Suppressor macrophage (primary cell): ENCODE measurements around the gene MORC2.

Experiments used
- DNase-seq, 4 experiments: peaks; one replicate each; pipeline ENCODE4 v3.0.0-alpha.2; 2020 to 2022
- total RNA-seq, 17 experiments: gene quantifications; one replicate each; lab custom pipeline; 2026; ENCODE audit warnings: mixed read lengths in 6 of 17, inconsistent platforms in 3 of 17; lab: John Stamatoyannopoulos, UW

MORC2 gene
- total RNA-seq = 2.2 to 29.0 (median 17.6) reads per million in 17 experiments

DNA sequence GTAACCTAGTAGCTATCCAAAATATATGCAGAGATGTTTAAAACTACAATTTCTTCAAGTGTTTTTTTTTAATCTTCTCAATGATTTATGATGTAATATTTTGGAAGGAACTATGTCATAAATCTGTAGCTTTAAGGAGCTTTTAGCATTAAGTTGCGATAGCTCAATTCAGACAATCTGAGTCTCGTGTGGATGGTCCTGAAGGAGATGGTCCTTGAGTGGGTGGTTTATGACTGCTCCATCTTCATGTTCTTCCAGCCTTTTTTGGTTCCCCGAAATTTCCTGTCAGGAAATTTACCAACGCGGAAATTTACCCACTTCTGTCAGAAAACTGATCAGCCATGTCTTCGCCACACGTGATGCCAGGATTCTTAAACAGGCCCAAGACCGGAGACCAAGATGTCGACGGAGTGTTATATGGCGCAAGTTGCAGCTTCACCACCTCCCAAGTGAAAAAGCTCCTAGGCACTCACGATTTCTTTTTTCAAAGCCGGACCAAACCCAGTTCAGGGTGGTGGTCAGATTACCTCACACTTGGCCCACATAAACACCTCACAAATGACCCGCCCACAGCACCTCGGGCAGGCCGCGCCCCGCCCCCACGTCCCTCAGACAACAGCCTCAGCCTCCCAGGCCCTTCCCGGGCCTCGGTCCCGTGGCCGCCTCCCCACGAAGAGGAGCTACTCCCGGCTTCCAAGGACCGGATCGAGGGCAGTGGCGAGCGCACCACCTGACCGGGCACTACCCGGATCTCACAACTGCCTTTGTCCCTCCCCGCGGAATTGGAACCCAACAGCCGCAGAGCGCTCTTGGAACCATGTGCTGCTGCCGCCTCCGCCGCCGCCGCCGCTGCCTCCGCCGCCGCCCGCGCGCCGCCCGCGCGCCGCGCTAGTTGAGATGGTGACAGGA, at the start of gene MORC2:
MORC2 (minus strand) TSS at position 760 of the 909 bp plus-strand sequence. CDS start 885 bp downstream, outside the sequence.
- peak in 1 of 4 experiments; percentile 39 for DNase-seq

DNA sequence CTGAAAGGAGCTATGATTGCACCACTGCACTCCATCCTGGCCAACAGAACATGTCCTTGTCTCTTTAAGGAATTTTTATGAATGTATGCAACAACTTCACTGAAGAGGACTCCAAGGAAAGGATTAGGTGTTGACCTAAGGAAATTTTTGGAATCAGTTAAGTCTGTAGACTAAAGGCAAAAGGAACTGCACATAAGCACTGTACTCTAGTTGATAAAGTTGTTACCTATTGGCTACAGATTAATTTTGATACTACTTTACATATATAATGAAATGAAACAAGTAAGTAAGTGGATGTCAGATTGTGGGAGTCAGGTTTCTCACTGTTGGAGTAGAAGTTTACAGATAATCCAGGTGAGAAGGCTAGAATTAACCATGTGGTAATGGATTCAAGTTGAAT, 37.0 kb upstream of the MORC2 start:
- DNase-seq = no peak

GRCh38 chr22:31001124-31001770, 32.7 kb upstream of the MORC2 start:
- DNase-seq = no peak

- no peak for DNase-seq
These were observed 29.8 kb upstream of the MORC2 start for GRCh38 chr22:30998329-30998728.

DNA sequence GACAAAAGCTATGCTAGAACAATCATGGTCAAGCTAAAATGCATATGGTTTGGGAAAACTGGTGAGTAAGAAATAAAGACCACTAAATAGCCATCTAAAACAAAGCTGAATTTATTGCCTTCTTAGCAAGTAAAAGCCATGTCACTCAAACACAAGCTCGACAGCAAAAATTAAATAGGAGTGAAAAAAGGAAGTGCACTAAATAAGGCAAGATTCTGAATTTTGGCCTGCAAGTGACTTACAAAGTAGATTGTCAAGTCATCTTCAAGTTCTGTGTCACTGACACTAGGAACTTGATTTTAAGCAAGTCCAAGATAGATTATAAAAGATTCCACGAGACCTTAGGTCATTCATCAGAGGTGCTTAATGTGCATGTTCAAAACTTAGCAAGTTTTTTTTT, 27.9 kb upstream of the MORC2 start:
- DNase-seq = peak; percentile 24 to 71 (median 54)

- no peak for DNase-seq
These were observed 26.4 kb upstream of the MORC2 start for GRCh38 chr22:30994960-30995359.

GRCh38 chr22:30992565-30992964, 24.0 kb upstream of the MORC2 start:
- no peak for DNase-seq

- DNase-seq = no peak
These were observed 22.1 kb upstream of the MORC2 start for GRCh38 chr22:30990690-30991089.

- DNase-seq = peak; percentile 44 to 79 (median 67)
These were observed 20.9 kb upstream of the MORC2 start for GRCh38 chr22:30989474-30989873.

- DNase-seq = no peak
These were observed 17.1 kb upstream of the MORC2 start for GRCh38 chr22:30985561-30986208.

DNA sequence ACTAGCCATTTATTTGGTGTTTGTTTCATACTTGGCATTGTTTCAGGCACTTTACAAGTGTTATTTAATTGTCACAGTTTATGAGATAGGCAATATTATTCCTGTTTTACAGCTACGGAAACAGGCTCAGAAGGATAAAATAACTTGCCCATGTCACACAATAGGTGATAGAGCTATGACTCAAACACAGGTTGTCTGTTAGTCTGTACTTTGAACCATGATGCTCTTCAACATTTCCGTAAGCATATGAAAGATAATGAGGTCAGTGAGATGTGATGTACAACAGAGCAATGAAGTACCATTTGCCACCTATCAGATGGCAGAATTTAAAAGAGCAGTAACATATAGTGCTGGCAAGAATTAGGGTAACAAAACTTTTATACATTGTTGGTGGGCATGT, 15.7 kb upstream of the MORC2 start:
- no peak for DNase-seq

DNA sequence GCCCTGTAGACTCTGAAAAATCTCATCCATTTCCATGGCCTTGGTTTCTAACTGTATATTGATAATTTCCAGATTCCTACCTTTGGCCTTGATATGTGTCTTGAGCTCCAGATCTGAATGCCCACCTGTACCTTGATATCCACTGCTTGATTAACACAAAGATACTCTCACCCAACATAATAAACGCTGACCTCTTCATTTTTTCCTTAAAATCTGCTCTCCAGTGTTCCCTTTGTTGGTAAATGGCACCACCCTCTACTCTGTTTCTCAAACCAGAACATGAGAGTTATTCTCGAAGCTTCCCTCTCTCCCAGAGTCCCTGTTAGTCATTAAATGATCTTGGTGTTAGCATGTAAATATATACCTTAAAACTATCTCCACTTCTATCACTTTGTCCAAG, 13.9 kb upstream of the MORC2 start:
- DNase-seq = no peak

GRCh38 chr22:30979932-30980331, 11.4 kb upstream of the MORC2 start:
- DNase-seq = no peak

DNA sequence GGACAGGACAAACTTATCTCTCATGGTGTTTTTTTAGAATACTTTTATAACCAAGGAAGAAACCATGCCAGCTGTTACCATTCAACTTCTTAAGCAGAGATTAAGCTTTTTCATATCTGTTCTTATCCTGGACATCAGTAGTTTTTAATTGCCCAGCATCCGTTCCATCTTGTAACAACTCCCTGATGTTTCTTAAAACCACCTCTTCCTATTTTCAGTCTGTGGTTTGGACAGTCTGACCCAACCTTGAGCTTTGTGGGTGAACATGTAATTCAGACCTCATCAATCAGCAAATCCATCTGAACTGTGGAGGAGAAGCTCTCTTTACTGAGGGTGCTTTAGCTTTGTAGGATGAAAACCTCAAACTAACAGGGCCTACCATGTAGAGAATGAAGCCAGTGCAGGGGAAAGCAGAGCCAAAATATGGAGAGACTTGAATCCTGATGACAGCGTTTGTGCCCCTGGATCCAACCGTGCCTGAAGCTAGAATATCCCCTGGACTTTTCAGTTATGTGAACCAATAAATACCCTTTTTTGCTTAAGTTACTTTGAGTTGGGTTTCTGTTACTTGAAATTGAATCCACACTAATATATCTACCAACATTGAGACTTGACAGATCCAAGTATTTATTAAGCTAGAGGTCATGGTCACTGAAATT, 9.9 kb upstream of the MORC2 start:
- no peak for DNase-seq

GRCh38 chr22:30970356-30970746, 1.8 kb upstream of the MORC2 start:
- DNase-seq = no peak

DNA sequence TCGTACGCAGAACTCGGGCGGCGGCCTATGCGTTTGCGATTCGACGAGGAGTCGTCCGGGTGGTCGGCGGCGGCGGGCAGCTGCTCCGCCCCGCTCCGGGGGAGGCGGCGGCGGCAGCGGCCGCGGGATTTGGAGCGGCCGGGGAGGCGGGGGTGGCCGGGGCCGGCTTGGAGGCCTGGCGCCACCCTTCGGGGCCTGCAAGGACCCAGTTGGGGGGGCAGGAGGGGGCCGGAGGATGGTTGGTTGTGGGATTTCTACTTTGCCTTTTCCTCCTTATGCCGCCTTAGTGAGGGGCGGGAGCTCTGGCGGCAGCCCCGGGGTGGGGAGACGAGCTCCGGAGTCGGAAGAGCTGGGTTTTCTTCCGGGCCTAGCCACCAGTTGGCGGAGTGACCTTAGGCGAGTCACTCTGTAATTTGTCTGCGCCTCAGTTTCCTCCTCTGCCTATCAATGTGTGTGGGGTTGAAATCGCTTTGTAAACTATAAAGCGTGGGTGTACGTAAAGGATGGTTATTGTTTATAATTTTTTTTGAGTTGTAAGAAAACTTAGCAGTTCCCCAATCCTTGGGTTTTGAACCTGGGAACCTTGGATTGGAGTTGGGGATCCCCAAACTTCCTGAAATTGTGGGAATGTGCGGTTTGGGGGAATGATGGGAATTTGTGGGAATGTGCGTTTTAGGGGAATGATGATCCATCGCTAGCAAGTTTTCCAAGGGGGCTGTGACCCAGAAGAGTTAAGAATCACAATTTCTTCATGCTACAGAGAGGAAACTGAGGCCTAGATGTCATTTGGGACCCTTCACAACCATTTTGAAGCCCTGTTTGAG, 1.2 kb upstream of the MORC2 start:
- no peak for DNase-seq

GRCh38 chr22:30968924-30969531, 454 bp upstream of the MORC2 start, which contains the start of gene TUG1:
TUG1 (plus strand) TSS chr22:30969265.
- DNase-seq = peak; percentile 97 to 99 (median 99)

DNA sequence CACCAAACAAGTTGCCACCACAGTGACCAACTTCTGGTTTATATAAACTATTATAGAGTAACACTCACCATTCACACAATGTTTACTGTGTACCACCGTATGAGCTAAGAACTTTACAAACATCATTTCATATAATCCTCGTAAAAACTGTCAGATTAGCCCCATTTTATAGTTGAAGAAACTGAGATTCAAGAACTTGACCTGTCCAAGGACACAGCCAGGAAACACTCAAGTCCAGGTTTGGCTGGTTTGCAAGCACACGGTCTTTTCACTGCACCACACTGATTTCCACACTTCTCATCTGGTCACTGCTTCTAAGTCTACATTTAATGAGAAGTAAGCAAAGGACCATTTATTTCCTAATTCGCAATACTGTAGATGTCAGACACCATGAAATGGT, 3.7 kb downstream of the MORC2 start:
- DNase-seq = no peak

- no peak for DNase-seq
These were observed 13.4 kb downstream of the MORC2 start for GRCh38 chr22:30955153-30955552.

GRCh38 chr22:30953206-30953605, 15.4 kb downstream of the MORC2 start:
- no peak for DNase-seq

DNA sequence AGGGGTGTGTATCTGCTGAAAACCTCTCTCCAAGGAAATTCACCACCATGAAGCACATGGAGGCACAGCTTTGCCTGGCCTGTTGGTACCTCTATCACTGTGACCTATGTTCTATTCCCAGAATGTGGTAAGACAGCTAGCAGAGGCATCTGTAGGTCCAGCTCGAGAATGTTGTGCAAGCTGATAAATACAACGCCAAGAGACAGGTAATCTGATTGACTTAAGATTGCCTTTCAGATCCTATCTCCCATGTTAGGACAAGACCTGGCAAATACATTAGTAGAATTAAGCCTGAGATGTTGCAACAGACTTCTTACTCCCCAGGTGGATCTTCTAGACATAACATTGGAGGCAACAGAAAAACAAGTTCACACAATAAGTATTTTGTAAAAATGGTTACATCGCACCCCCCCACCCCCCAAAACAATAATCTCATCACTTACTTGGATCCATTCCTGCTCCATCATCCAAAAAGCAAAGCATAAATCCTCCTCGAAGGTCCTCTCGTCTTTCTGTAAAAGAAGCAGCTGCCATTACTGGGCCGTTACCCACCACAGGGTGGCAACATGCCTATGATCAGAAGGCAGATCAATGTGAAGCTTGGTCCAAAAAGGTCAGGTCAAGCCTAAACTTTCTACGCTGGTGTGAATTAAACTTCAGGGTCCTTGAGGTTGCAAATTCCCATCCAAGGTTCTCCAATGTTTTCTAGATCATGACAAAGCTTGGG, 18.5 kb downstream of the MORC2 start:
- no peak for DNase-seq
